OCI-LY7 (cell line): ENCODE results near the gene SYNPO. TPM values are rescaled to one million over a fixed set of nuclear protein-coding genes. Genes with fewer than 3 reads are reported as not detected.

Source experiments
- BruUV-seq: library from RNA; stranded (reverse); fragments of 400-500 nt; replicated peaks from 2 replicates; lab custom pipeline; 2021; lab: Mats Ljungman, UMichigan
- CTCF ChIA-PET: fragments of 300-600 bp; sonication (Branson Sonifier 250); formaldehyde crosslinking; loops from one replicate; lab custom pipeline; 2022; ENCODE audit warnings: antibody characterized with exemption; ENCODE audit not compliant: unreplicated experiment; lab: Charles Lee
- POLR2A ChIA-PET: fragments of 300-600 bp; sonication (Branson Sonifier 250); formaldehyde crosslinking; loops from one replicate; lab custom pipeline; 2022; ENCODE audit warnings: antibody characterized with exemption; lab: Charles Lee
- DNase-seq: peaks from one replicate; pipeline ENCODE4 v3.0.0-alpha.2; 2015; ENCODE audit warnings: low spot score
- H2AFZ ChIP-seq: fragments of 200-600 bp; sonication (generic), shearing (Covaris generic); 2 replicates; pipeline ENCODE4 v1.6.1; 2014; ENCODE audit warnings: mild to moderate bottlenecking, antibody characterized with exemption, low read length, moderate library complexity
- H3K27ac ChIP-seq: fragments of 200-600 bp; sonication (generic); 2 replicates; pipeline ENCODE4 v1.5.1; 2014; ENCODE audit warnings: mixed run types, low read depth, mild to moderate bottlenecking, moderate library complexity, low read length, inconsistent platforms; ENCODE audit not compliant: poor library complexity, severe bottlenecking
- H3K36me3 ChIP-seq: fragments of 200-600 bp; sonication (generic); 2 replicates; pipeline ENCODE4 v1.6.1; 2014; ENCODE audit warnings: mild to moderate bottlenecking, antibody characterized with exemption, low read length, moderate library complexity, mixed read lengths; ENCODE audit not compliant: insufficient read depth
- H3K4me1 ChIP-seq: fragments of 200-600 bp; sonication (generic); 2 replicates; pipeline ENCODE4 v1.5.1; 2014; ENCODE audit warnings: mild to moderate bottlenecking, low read length; ENCODE audit not compliant: insufficient read depth, poor library complexity, severe bottlenecking
- H3K4me2 ChIP-seq: fragments of 200-600 bp; sonication (generic); 2 replicates; pipeline ENCODE4 v1.6.1; 2014; ENCODE audit warnings: mild to moderate bottlenecking, low read length
- H3K4me3 ChIP-seq: fragments of 200-600 bp; sonication (generic); 2 replicates; pipeline ENCODE4 v1.5.1; 2014; ENCODE audit warnings: mild to moderate bottlenecking, low read depth, low read length; ENCODE audit not compliant: poor library complexity, severe bottlenecking
- H3K79me2 ChIP-seq: fragments of 200-600 bp; sonication (generic); 2 replicates; pipeline ENCODE4 v1.6.1; 2016; ENCODE audit warnings: low read depth, mild to moderate bottlenecking, low read length, moderate library complexity, mixed read lengths; ENCODE audit not compliant: insufficient read depth
- H3K9me2 ChIP-seq: fragments of 200-600 bp; sonication (generic); 2 replicates; pipeline ENCODE4 v1.6.1; 2016; ENCODE audit warnings: mild to moderate bottlenecking, low read length, mixed read lengths; ENCODE audit not compliant: insufficient read depth
- H3K9me3 ChIP-seq: fragments of 200-600 bp; sonication (generic); 2 replicates; pipeline ENCODE4 v1.6.1; 2014; ENCODE audit warnings: mild to moderate bottlenecking, mixed run types, low read length, mixed read lengths
- H4K20me1 ChIP-seq: fragments of 200-600 bp; sonication (generic); 2 replicates; pipeline ENCODE4 v1.6.1; 2014; ENCODE audit warnings: mild to moderate bottlenecking, antibody characterized with exemption, low read length, moderate library complexity, mixed read lengths; ENCODE audit not compliant: insufficient read depth
- CTCF ChIP-seq: fragments of 200-600 bp; sonication (generic); conservative IDR thresholded peaks from 2 replicates; pipeline ENCODE4 v1.5.1; 2014; ENCODE audit warnings: mild to moderate bottlenecking, antibody characterized with exemption, low read length, moderate library complexity, mixed read lengths
- EZH2phosphoT487 ChIP-seq: fragments of 200-600 bp; sonication (generic); IDR thresholded peaks from 2 replicates; pipeline ENCODE4 v1.6.1; 2018; ENCODE audit warnings: low read depth, borderline replicate concordance, mild to moderate bottlenecking, mixed run types, antibody characterized with exemption, low read length, moderate library complexity, mixed read lengths
- intact Hi-C: fragments of 100-400 bp; cut with micrococcal nuclease; formaldehyde crosslinking; loops from one replicate; pipeline ENCODE4 v1.10.0; 2022; ENCODE audit not compliant: unreplicated experiment
- total RNA-seq, 2 experiments: library from RNA; depleted of rRNA in 1 of 2; stranded (reverse); fragments of >200 nt in 1 of 2; shearing (Covaris generic) in 1 of 2; gene quantifications; 2 replicates each; pipeline ENCODE4 v1.2.3, GENCODE V29; 2014 to 2022

The SYNPO gene
- total RNA-seq, 2 experiments from 2014 or later, result 0.08 TPM; not detected in 1

- BruUV-seq, result no TSS peak
These were observed 2.1 kb downstream of the SYNPO start for GRCh38 chr5:150642567-150642927.

GRCh38 chr5:150642991-150643710, 2.7 kb downstream of the SYNPO start:
- no peak overlapping the region for H3K4me2 ChIP-seq

More at GRCh38 chr5:150642567-150642927, 2.1 kb downstream of the SYNPO start:
- Histone ChIP-seq H3K9me3 (no peaks in the 10 kb centered on the region), H4K20me1 (no peaks in the 10 kb centered on the region), H3K27ac (no peak overlapping the region), H3K4me2 (no peak overlapping the region), H3K79me2 (no peaks in the 10 kb centered on the region), H3K36me3 (no peaks in the 10 kb centered on the region), H3K4me3 (no peak overlapping the region), H3K9me2 (no peaks in the 10 kb centered on the region), H3K4me1 (no peaks in the 10 kb centered on the region), H2AFZ (no peak overlapping the region)
- TF ChIP-seq CTCF (no peak), EZH2phosphoT487 (no peak)
- CTCF ChIA-PET, result interaction anchor here (0.8 to 1.3 kb wide), 2 partner anchors 9 to 14 kb away, joined by 3 to 4 read pairs; no protein-coding TSS in a partner anchor
- no peak for DNase-seq
- intact Hi-C loops, result no loop called here
- POLR2A ChIA-PET, result interaction anchor here (0.6 kb wide), 1 partner anchor 158 kb away, joined by 4 read pairs; no protein-coding TSS in a partner anchor

More at GRCh38 chr5:150642991-150643710, 2.7 kb downstream of the SYNPO start:
- no peaks in the 10 kb centered on the region for H3K36me3 ChIP-seq
- H3K9me2 ChIP-seq, result no peaks in the 10 kb centered on the region
- H3K4me3 ChIP-seq, result no peak overlapping the region
- H3K27ac ChIP-seq, result no peak overlapping the region
- no peak for DNase-seq
- H3K79me2 ChIP-seq, result no peaks in the 10 kb centered on the region
- no peaks in the 10 kb centered on the region for H3K9me3 ChIP-seq
- POLR2A ChIA-PET, result no interaction called here
- CTCF ChIA-PET, result interaction anchor here (0.8 to 1.3 kb wide), 2 partner anchors 9 to 13 kb away, joined by 3 to 4 read pairs; no protein-coding TSS in a partner anchor
- BruUV-seq, result no TSS peak
- H2AFZ ChIP-seq, result no peak overlapping the region
- no peaks in the 10 kb centered on the region for H4K20me1 ChIP-seq
- intact Hi-C loops, result no loop called here
- H3K4me1 ChIP-seq, result no peaks in the 10 kb centered on the region
- TF ChIP-seq CTCF (no peak), EZH2phosphoT487 (no peak)
